CD14-positive monocyte (primary cell): ENCODE results near the gene MYADML2. TPM values are rescaled to one million over a fixed set of nuclear protein-coding genes. Genes with fewer than 3 reads are reported as not detected.
A peak's percentile ranks its signal among the peaks of the same experiment; 100 is the strongest.

Experiments
- DNase-seq, 3 donors: peaks; one replicate each; pipeline ENCODE4 v3.0.0-alpha.2; 2011 to 2022
- H2AFZ ChIP-seq: 2 replicates; pipeline ENCODE4 v1.6.0; 2012; ENCODE audit warnings: mild to moderate bottlenecking, low read depth, low read length, inconsistent platforms; ENCODE audit not compliant: insufficient read depth, poor library complexity, severe bottlenecking
- H3K27ac ChIP-seq, 2 donors: 1 replicate in 1 of 2; 2 replicates in 1 of 2; pipeline ENCODE4 v1.5.1; 2012 to 2013; ENCODE audit warnings: low read length in 2 of 2, control low read depth in 1 of 2, inconsistent platforms in 1 of 2, low read depth in 1 of 2, mild to moderate bottlenecking in 1 of 2
- H3K27me3 ChIP-seq, 2 donors: one replicate each; pipeline versions ENCODE4 v1.6.0 to v1.6.1; 2011 to 2013; ENCODE audit warnings: low read length in 2 of 2; ENCODE audit not compliant: control insufficient read depth in 2 of 2, insufficient read depth in 2 of 2
- H3K36me3 ChIP-seq, 2 donors: replicated peaks in 1 of 2; 1 replicate in 1 of 2; 2 replicates in 1 of 2; pipeline versions ENCODE4 v1.5.1 to v1.6.1; 2012 to 2013; ENCODE audit warnings: low read length in 2 of 2, control low read depth in 1 of 2, inconsistent platforms in 1 of 2, mild to moderate bottlenecking in 1 of 2; ENCODE audit not compliant: insufficient read depth in 2 of 2, control insufficient read depth in 1 of 2
- H3K4me1 ChIP-seq, 2 donors: 1 replicate in 1 of 2; 2 replicates in 1 of 2; pipeline versions ENCODE4 v1.5.1 to v1.6.1; 2012 to 2013; ENCODE audit warnings: low read length in 2 of 2, control low read depth in 1 of 2, inconsistent platforms in 1 of 2, mild to moderate bottlenecking in 1 of 2, moderate library complexity in 1 of 2; ENCODE audit not compliant: insufficient read depth in 2 of 2, control insufficient read depth in 1 of 2
- H3K4me2 ChIP-seq: replicated peaks from 2 replicates; pipeline ENCODE3; 2012; ENCODE audit warnings: low read length, moderate library complexity, mild to moderate bottlenecking; ENCODE audit not compliant: poor library complexity, severe bottlenecking; ENCODE audit errors: extremely low read depth
- H3K4me3 ChIP-seq, 3 experiments: fragments of 200-600 bp in 1 of 3; sonication (generic) in 1 of 3; replicated peaks in 1 of 3; 1 replicate in 2 of 3; 2 replicates in 1 of 3; pipeline ENCODE4 v1.5.1; 2011 to 2013; ENCODE audit warnings: low read length in 3 of 3, mild to moderate bottlenecking in 3 of 3, control low read depth in 2 of 3, low read depth in 2 of 3, inconsistent platforms in 1 of 3, moderate library complexity in 1 of 3
- H3K79me2 ChIP-seq: 2 replicates; pipeline ENCODE4 v1.6.0; 2012; ENCODE audit warnings: mild to moderate bottlenecking, control low read depth, inconsistent platforms, low read length, moderate library complexity; ENCODE audit not compliant: insufficient read depth
- H3K9ac ChIP-seq: 2 replicates; pipeline ENCODE4 v1.6.0; 2017; ENCODE audit warnings: low read length, mild to moderate bottlenecking; ENCODE audit not compliant: insufficient read depth, poor library complexity, severe bottlenecking
- H3K9me3 ChIP-seq, 2 donors: replicated peaks in 1 of 2; 1 replicate in 1 of 2; 2 replicates in 1 of 2; pipeline versions ENCODE4 v1.5.1 to v1.6.1; 2012 to 2013; ENCODE audit warnings: low read length in 2 of 2, control low read depth in 1 of 2; ENCODE audit not compliant: control insufficient read depth in 1 of 2, insufficient read depth in 1 of 2
- H4K20me1 ChIP-seq: 2 replicates; pipeline ENCODE4 v1.6.0; 2012; ENCODE audit warnings: mild to moderate bottlenecking, low read length, control low read depth, moderate library complexity; ENCODE audit not compliant: insufficient read depth
- H3K27ac Mint-ChIP-seq, 7 donors: one replicate each; pipeline ENCODE4 v1.8.0; 2020; ENCODE audit warnings: mild to moderate bottlenecking in 7 of 7, mixed read lengths in 7 of 7, moderate library complexity in 6 of 7, inconsistent platforms in 2 of 7
- H3K27me3 Mint-ChIP-seq, 3 donors: one replicate each; pipeline ENCODE4 v1.8.0; 2021 to 2022; ENCODE audit warnings: low read depth in 3 of 3, mild to moderate bottlenecking in 3 of 3, mixed read lengths in 3 of 3, moderate library complexity in 3 of 3, inconsistent platforms in 1 of 3
- H3K36me3 Mint-ChIP-seq, 2 donors: one replicate each; pipeline ENCODE4 v1.8.0; 2020; ENCODE audit warnings: mixed read lengths in 2 of 2, inconsistent platforms in 1 of 2, mild to moderate bottlenecking in 1 of 2
- H3K4me1 Mint-ChIP-seq: one replicate; pipeline ENCODE4 v1.8.0; 2020; ENCODE audit warnings: mild to moderate bottlenecking, mixed read lengths
- H3K4me3 Mint-ChIP-seq, 2 donors: one replicate each; pipeline ENCODE4 v1.8.0; 2020; ENCODE audit warnings: mild to moderate bottlenecking in 2 of 2, mixed read lengths in 2 of 2, moderate library complexity in 1 of 2
- H3K9me3 Mint-ChIP-seq, 7 donors: one replicate each; pipeline ENCODE4 v1.8.0; 2020 to 2022; ENCODE audit warnings: mixed read lengths in 7 of 7, mild to moderate bottlenecking in 6 of 7, moderate library complexity in 6 of 7, inconsistent platforms in 2 of 7
- CTCF ChIP-seq: fragments of 200-600 bp; IDR thresholded peaks from one replicate; pipeline ENCODE4 v1.8.0; 2022; ENCODE audit warnings: antibody characterized with exemption, mild to moderate bottlenecking
- WGBS: methylation state at CpG from one replicate; pipeline ENCODE4 v1.1.5; 2013; ENCODE audit warnings: missing lambda C conversion rate; ENCODE audit not compliant: insufficient coverage; 5-methylcytosine and 5-hydroxymethylcytosine counted together
- intact Hi-C, 2 donors: fragments of 100-400 bp; cut with micrococcal nuclease; formaldehyde crosslinking; loops; one replicate each; pipeline versions ENCODE4 v1.15.0 to v1.15.1; 2023
- polyA plus RNA-seq, 3 donors: library from polyadenylated mRNA; depleted of rRNA in 1 of 3; unstranded in 2 of 3; stranded (reverse) in 1 of 3; fragments of 300-500 nt in 2 of 3; fragments of >200 nt in 1 of 3; fragmentation: Illumina TruSeq in 2 of 3; gene quantifications; 1 replicate in 2 of 3; 2 replicates in 1 of 3; pipeline ENCODE4 v1.2.3, GENCODE V29; 2012 to 2021

MYADML2 gene
- polyA plus RNA-seq, 3 donors: not detected

- Mint-ChIP-seq H3K4me3 (peak overlapping the region; percentile 75 to 92), H3K27ac (peak overlapping the region; percentile 90 to 97 (median 93)), H3K27me3 (peaks cover 2 to 7% (median 5%) of the 10 kb centered on the region in 3 donors), H3K9me3 (peaks cover 0 to 1% (median 0%) of the 10 kb centered on the region in 7 donors), H3K4me1 (peaks cover 77% of the 10 kb centered on the region), H3K36me3 (peaks cover 20 to 35% of the 10 kb centered on the region in 2 donors)
- TF ChIP-seq CTCF: no peak
- peak overlapping the region; percentile 76 to 95 for H3K27ac ChIP-seq
- peaks cover 17 to 22% of the 10 kb centered on the region in 2 donors for H3K36me3 ChIP-seq
- peaks cover 85 to 91% of the 10 kb centered on the region in 2 donors for H3K4me1 ChIP-seq
- H2AFZ ChIP-seq: no peak overlapping the region
- peak overlapping the region; percentile 73 for H3K9ac ChIP-seq
- DNase-seq: peak; percentile 78 to 88 (median 88)
- peak overlapping the region; percentile 30 to 81 (median 36) for H3K4me3 ChIP-seq
- H3K9me3 ChIP-seq: no peaks in the 10 kb centered on the region
- peaks cover 3 to 6% of the 10 kb centered on the region in 2 donors for H3K27me3 ChIP-seq
- H3K79me2 ChIP-seq: peaks cover 86% of the 10 kb centered on the region
- peak overlapping the region; percentile 90 for H3K4me2 ChIP-seq
- 0% methylated on average over 27 of the region's 32 CpGs for WGBS
- H4K20me1 ChIP-seq: peaks cover 76% of the 10 kb centered on the region
- intact Hi-C loops: no loop called here
Measured at GRCh38 chr17:81923302-81924260, 23.5 kb downstream of the MYADML2 start.

DNA sequence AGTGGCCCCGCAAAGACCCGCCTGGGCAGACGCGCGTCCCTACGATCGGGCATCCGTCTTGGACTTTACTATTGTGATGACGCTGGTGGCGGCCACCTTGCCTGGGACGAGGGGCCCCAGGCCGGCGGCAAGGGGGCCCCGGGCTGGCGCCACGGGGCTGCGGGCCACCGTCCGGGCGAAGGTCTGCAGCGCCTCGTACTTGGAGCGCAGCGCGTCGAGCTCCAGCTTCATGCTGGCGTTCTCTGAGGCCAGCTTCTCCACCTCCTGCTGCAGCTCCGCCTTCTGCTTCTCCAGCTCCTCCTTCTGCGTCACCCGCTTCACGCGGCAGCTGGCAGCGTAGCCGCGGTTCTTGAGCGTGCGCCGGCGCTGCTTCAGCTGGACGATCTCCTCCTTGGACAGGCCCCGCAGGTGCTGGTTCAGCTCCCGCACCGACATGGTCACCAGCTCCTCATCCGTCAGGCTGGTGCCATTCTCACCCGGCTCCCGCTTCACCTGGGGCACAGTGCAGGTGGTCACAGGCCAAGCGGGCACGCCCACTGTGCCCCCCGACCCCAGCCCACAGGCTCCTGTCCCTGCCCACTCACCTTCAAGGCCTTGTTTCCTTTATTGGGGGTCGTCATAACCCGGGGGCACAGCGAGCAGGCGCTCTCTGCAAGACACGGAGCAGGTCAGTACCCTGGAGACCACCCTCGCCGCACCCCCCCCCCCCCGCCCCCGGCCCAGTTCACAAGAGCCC is 24.3 kb downstream of the MYADML2 start:
- peak overlapping the region; percentile 77 to 95 for H3K27ac ChIP-seq
- peak overlapping the region; percentile 73 for H3K9ac ChIP-seq
- no peak for TF ChIP-seq CTCF
- H3K4me3 ChIP-seq: peak overlapping the region; percentile 30 to 81 (median 36)
- peak overlapping the region; percentile 90 for H3K4me2 ChIP-seq
- peak in 1 of 3 donors; percentile 34 for DNase-seq
- Mint-ChIP-seq H3K9me3 (peaks cover 0 to 1% (median 0%) of the 10 kb centered on the region in 7 donors), H3K4me1 (peaks cover 78% of the 10 kb centered on the region), H3K27ac (peak overlapping the region; percentile 75 to 97 (median 92)), H3K36me3 (peaks cover 20 to 35% of the 10 kb centered on the region in 2 donors), H3K4me3 (peak overlapping the region; percentile 59 to 83), H3K27me3 (no peaks in the 10 kb centered on the region)
- peaks cover 94% of the 10 kb centered on the region for H3K79me2 ChIP-seq
- H3K36me3 ChIP-seq: peaks cover 17 to 22% of the 10 kb centered on the region in 2 donors
- peaks cover 85 to 88% of the 10 kb centered on the region in 2 donors for H3K4me1 ChIP-seq
- 68% methylated on average over 42 of the region's 58 CpGs for WGBS
- no peak overlapping the region for H2AFZ ChIP-seq
- intact Hi-C loops: no loop called here
- no peaks in the 10 kb centered on the region for H3K27me3 ChIP-seq
- no peaks in the 10 kb centered on the region for H3K9me3 ChIP-seq
- peaks cover 78% of the 10 kb centered on the region for H4K20me1 ChIP-seq
